Measurements from ENCODE around the gene INPP5J. TPM values are rescaled to one million over a fixed set of nuclear protein-coding genes. Genes with fewer than 3 reads are reported as not detected.

The INPP5J gene
- total and polyA plus RNA-seq, 9 of the 15 experiments (the other 6 are each of a cell fraction or from before 2014, with no cell fraction given), result 0.10 to 6.3 (median 4.8) TPM

DNA sequence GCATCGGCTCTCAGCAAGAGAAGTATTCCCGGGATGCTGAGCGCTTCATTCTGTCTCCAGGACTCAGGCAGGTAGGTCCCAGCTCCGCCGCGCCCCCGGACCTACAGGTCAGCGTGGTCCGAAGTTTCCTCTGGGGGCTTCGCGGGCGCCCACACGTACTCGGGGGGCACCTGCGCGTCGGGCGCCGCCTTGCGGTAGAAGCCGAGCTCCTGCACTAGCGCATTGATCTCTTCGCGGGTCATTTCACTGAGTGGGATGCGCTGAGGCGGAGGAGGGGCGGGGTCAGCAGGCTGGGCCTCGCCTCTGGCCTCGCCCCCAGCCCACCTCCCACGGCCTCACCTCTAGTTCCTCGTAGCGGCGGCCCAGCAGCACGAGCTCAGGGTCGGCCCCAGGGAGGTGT lies 17.9 kb upstream of the INPP5J start (continued):
- TF ChIP-seq, protein P1, sequence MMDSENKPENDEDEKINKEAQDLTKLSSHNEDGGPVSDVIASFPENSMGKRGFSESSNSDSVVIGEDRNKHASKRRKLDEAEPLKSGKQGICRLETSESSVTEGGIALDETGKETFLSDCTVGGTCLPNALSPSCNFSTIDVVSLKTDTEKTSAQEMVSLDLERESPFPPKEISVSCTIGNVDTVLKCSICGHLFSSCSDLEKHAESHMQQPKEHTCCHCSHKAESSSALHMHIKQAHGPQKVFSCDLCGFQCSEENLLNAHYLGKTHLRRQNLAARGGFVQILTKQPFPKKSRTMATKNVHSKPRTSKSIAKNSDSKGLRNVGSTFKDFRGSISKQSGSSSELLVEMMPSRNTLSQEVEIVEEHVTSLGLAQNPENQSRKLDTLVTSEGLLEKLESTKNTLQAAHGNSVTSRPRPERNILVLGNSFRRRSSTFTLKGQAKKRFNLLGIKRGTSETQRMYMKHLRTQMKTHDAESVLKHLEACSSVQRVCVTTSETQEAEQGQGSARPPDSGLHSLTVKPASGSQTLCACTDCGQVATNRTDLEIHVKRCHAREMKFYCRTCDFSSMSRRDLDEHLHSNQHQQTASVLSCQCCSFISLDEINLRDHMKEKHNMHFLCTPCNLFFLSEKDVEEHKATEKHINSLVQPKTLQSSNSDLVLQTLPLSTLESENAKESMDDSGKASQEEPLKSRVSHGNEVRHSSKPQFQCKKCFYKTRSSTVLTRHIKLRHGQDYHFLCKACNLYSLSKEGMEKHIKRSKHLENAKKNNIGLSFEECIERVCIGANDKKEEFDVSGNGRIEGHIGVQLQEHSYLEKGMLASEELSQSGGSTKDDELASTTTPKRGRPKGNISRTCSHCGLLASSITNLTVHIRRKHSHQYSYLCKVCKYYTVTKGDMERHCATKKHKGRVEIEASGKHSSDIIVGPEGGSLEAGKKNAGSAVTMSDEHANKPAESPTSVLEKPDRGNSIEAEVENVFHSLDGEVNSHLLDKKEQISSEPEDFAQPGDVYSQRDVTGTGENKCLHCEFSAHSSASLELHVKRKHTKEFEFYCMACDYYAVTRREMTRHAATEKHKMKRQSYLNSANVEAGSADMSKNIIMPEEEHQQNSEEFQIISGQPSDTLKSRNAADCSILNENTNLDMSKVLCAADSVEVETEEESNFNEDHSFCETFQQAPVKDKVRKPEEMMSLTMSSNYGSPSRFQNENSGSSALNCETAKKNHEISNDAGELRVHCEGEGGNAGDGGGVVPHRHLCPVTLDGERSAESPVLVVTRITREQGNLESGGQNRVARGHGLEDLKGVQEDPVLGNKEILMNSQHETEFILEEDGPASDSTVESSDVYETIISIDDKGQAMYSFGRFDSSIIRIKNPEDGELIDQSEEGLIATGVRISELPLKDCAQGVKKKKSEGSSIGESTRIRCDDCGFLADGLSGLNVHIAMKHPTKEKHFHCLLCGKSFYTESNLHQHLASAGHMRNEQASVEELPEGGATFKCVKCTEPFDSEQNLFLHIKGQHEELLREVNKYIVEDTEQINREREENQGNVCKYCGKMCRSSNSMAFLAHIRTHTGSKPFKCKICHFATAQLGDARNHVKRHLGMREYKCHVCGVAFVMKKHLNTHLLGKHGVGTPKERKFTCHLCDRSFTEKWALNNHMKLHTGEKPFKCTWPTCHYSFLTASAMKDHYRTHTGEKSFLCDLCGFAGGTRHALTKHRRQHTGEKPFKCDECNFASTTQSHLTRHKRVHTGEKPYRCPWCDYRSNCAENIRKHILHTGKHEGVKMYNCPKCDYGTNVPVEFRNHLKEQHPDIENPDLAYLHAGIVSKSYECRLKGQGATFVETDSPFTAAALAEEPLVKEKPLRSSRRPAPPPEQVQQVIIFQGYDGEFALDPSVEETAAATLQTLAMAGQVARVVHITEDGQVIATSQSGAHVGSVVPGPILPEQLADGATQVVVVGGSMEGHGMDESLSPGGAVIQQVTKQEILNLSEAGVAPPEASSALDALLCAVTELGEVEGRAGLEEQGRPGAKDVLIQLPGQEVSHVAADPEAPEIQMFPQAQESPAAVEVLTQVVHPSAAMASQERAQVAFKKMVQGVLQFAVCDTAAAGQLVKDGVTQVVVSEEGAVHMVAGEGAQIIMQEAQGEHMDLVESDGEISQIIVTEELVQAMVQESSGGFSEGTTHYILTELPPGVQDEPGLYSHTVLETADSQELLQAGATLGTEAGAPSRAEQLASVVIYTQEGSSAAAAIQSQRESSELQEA (IDR thresholded peaks at IDR 0.05; ENCODE audit: low read depth), result no peak
- TF ChIP-seq, protein P2, sequence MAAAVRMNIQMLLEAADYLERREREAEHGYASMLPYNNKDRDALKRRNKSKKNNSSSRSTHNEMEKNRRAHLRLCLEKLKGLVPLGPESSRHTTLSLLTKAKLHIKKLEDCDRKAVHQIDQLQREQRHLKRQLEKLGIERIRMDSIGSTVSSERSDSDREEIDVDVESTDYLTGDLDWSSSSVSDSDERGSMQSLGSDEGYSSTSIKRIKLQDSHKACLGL (CRISPR knock-in tag; IDR thresholded peaks at IDR 0.05; ENCODE audit: borderline replicate concordance, poor library complexity, severe bottlenecking), result no peak
